Endometrial microvascular endothelial cells (primary cell): ENCODE data around the gene NTNG1. TPM values are rescaled to one million over a fixed set of nuclear protein-coding genes. Genes with fewer than 3 reads are reported as not detected.
"Not testable (repeated sequence)": the region's sequence is repeated elsewhere in the genome, so short reads cannot be mapped to it uniquely, and the experiment has no call there.

Experiments used
- in situ Hi-C: cut with HindIII; loops from 2 replicates; pipeline ENCODE4 v1.10.0; 2017; ENCODE audit warnings: low sequenced_read_pairs, low pct_unique_long_range_greater_than_20kb; ENCODE audit errors: inconsistent ontology term
- total RNA-seq: library from RNA; depleted of rRNA; stranded (reverse); fragments of >200 nt; gene quantifications from one replicate; pipeline ENCODE4 v1.2.3, GENCODE V29; 2015; ENCODE audit errors: inconsistent ontology term

NTNG1 gene
- total RNA-seq, 1 donor from 2014 or later: not detected

DNA sequence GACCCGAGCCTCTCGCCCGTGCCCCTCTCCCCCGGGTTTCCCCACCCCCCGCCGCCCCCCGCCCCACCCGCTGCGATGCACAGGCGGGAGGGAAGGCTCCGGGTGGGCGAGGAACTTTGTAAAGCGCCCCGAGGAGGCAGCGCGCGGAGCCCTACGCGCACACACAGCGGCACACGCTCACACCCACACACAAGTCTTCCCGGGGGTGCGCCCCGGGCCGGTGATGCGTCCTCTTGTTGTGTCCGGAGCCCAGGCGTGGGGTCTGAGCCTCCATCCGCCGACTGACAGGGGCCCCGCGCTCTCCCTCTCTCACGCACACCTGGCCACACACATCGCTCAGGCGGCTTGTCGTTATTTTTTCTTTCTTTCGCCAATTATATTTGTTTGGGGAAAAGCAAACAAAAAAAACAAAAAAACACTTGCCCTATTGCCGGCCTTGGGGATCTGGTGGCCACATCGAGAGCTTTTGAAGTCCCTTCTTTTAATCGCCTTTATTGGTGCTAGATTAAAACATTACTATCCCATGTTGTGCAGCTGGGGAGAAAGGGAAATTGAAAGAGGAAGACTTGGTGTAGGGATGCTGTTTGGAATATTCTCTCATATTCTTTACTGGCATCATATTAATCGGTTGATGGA is 770 bp downstream of the NTNG1 start:
- in situ Hi-C loops: no loop called here

DNA sequence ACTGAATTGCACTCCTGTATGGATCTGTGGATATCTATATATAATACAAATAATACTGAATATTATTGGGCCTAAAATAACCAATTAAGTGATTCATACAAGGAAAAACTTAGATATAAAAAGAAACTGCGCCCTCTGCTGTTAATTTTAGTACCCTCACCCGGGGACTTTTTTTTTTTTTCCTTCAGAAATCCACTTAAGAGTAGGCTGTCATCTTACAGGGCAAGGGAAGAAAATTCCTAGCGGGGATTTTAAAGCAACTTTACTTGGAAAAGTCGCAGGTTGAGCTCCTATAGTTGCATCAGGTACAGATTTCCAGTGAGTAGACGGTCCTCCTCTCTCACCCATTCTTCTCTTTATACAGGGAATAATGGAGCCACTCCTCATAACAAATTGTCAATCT is 1.3 kb downstream of the NTNG1 start:
- in situ Hi-C loops: no loop called here

GRCh38 chr1:107142666-107143065 is 1.8 kb downstream of the NTNG1 start:
- in situ Hi-C loops: no loop called here

GRCh38 chr1:107145637-107146036 is 4.8 kb downstream of the NTNG1 start:
- in situ Hi-C loops: no loop called here

- in situ Hi-C loops: no loop called here
Measured at GRCh38 chr1:107147843-107148242, 7.0 kb downstream of the NTNG1 start.

DNA sequence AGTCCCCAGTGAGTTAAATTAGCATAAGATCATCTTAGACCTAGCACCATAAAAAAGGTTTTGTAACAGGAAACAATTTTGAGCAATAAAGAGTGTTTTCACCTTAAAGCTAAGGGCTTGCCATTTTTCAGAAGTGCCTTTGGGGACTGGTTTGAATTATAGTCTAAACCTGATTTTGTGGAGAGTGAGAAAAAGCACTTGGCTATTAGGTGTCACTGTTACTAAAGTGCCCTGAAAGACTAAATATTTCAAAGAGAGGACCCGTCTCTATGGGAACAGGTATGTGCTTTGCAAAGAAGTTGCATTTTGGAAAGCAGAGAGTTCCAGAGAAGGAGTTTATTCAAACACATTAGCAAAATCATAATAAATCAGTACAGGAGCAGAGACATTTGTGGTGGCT is 9.1 kb downstream of the NTNG1 start:
- in situ Hi-C loops: no loop called here

- in situ Hi-C loops: no loop called here
Measured at GRCh38 chr1:107151295-107151694, 10.5 kb downstream of the NTNG1 start.

DNA sequence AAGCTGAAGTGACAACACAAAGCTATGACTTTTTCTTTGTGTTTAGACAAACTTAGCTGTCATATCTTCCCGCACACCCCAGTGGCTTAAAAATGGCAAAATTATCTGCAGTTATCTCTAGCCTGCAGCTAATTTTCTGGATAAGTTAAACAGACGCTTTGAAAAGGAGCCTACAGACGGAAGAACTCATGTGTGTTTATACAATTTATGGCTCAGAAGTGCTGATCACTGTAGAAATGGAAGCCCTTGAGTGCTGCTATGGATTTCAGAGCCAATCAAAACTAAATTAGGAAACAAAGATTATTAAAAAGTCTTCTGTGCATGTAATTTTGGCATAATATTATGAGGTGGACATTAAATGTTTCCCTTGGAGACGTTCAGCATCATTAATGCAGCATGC is 11.6 kb downstream of the NTNG1 start:
- in situ Hi-C loops: no loop called here

GRCh38 chr1:107153014-107153413 is 12.2 kb downstream of the NTNG1 start:
- in situ Hi-C loops: no loop called here

GRCh38 chr1:107158496-107158895 is 17.7 kb downstream of the NTNG1 start:
- in situ Hi-C loops: no loop called here

GRCh38 chr1:107158991-107159390 is 18.2 kb downstream of the NTNG1 start:
- in situ Hi-C loops: no loop called here

- in situ Hi-C loops: no loop called here
Measured at GRCh38 chr1:107162745-107163144, 21.9 kb downstream of the NTNG1 start.

DNA sequence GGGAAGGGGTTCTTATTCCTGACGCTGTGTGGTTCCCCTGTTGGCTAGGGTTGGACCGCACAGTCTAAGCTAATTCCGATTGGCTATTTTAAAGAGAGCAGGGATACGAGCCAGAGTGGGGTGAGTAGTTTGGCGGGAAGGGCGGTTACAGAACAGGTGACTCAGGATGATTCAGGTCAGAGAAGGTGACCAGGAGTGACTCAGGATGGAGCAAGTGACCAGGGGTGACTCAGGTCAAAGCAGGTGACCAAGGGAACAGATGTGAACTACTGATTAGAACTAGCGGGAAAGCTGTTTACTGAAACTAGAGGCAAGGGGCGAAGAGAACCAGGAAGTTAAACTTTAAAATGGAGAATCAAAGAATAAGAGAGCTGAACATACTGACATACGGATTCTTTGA is 24.1 kb downstream of the NTNG1 start:
- in situ Hi-C loops: not testable (repeated sequence)

- in situ Hi-C loops: no loop called here
Measured at GRCh38 chr1:107169615-107170014, 28.8 kb downstream of the NTNG1 start.

DNA sequence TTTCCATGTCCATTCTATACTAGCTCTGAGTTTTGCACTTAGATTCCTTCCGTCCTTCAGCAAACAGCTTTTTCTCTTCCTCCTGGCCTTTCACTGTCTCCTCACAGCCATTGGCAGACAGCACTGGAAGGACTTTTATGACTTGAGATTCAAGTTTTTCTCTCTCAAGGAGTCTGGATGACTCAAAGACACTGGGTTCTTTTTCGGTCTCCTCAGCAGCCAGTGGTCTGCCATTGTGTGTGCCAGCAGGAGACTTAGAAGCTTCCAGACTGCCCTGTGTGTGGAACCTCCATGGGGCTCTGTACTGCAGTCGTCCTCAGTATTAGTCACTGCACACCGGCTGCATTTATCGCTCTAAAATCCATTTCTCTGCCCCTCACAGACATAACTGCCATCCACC is 30.5 kb downstream of the NTNG1 start:
- in situ Hi-C loops: no loop called here

DNA sequence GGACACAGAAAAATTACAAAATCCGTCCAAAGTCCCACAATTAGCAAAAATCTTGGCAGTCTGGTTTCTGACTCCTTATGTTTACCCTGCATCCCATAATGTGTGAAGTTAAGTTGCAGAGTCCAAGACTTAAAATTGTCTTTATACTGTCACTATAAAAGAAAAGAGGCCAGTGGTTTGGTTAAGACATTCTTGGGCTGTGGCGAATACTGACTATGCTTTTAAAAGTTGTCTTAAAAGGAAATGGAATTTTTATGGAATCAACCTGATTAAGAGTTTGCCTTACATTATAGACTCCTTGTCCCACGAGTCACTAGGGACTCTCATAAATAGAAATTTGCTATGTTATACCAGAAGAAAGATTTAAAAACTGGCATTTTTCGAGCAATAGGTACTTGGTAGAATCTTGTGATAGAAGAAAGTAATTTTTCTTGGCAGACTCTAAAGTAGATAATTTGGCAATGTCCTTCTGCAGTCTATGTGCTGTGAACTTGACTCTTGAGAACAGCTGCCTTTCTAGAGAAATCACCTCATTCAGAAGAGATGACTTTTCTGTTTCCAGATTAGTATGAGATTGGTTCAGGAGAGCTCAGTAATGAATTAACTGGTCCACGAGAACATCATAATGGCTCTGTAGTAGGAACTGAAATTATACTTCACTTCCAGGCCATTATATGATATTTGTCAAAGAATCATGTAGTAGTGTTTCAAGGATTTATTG is 31.8 kb downstream of the NTNG1 start:
- in situ Hi-C loops: no loop called here

GRCh38 chr1:107175102-107175909 is 34.5 kb downstream of the NTNG1 start:
- in situ Hi-C loops: no loop called here

GRCh38 chr1:107181253-107181969 is 40.6 kb downstream of the NTNG1 start:
- in situ Hi-C loops: no loop called here

GRCh38 chr1:107183011-107183410 is 42.2 kb downstream of the NTNG1 start:
- in situ Hi-C loops: no loop called here
